Panc1 (cell line): ENCODE results near the gene MACIR. TPM values are rescaled to one million over a fixed set of nuclear protein-coding genes. Genes with fewer than 3 reads are reported as not detected.

Source experiments
- ATAC-seq: fragments of 200-7000 bp; cut with Tn5 transposase; 2 replicates; pipeline ENCODE4 v1.9.1; 2020; ENCODE audit warnings: mild to moderate bottlenecking, moderate library complexity
- BruUV-seq: library from RNA; stranded (reverse); fragments of 400-500 nt; replicated peaks from 2 replicates; lab custom pipeline; 2021; lab: Mats Ljungman, UMichigan
- CTCF ChIA-PET: fragments of 300-600 bp; sonication (Branson Sonifier 250); formaldehyde crosslinking; loops from one replicate; lab custom pipeline; 2022; ENCODE audit warnings: antibody characterized with exemption; lab: Charles Lee
- POLR2A ChIA-PET: fragments of 300-600 bp; sonication (Branson Sonifier 250); formaldehyde crosslinking; loops from one replicate; lab custom pipeline; 2022; ENCODE audit warnings: antibody characterized with exemption; lab: Charles Lee
- DNase-seq: peaks from one replicate; pipeline ENCODE4 v3.0.0-alpha.2; 2010; ENCODE audit warnings: low read depth, low spot score
- H3K27ac ChIP-seq: 2 replicates; pipeline ENCODE4 v1.5.1; 2011; ENCODE audit warnings: mild to moderate bottlenecking, low read length, inconsistent platforms
- H3K27me3 ChIP-seq: fragments of 200-500 bp; sonication (Bioruptor generic); 2 replicates; pipeline ENCODE4 v1.6.0; 2014; ENCODE audit warnings: low read length, inconsistent platforms; ENCODE audit not compliant: control insufficient read depth, insufficient read depth
- H3K36me3 ChIP-seq: fragments of 200-500 bp; sonication (Bioruptor generic); 2 replicates; pipeline ENCODE4 v1.5.1; 2014; ENCODE audit warnings: inconsistent platforms, mild to moderate bottlenecking, low read length, moderate library complexity; ENCODE audit not compliant: control insufficient read depth, insufficient read depth
- H3K4me1 ChIP-seq: 2 replicates; pipeline ENCODE4 v1.5.1; 2011; ENCODE audit warnings: inconsistent platforms, mild to moderate bottlenecking, low read length, moderate library complexity; ENCODE audit not compliant: control insufficient read depth, insufficient read depth
- H3K4me3 ChIP-seq, 2 experiments: 2 replicates each; pipeline ENCODE4 v1.5.1; 2011 to 2012; ENCODE audit warnings: low read depth in 2 of 2, low read length in 2 of 2, mild to moderate bottlenecking in 2 of 2, inconsistent platforms in 1 of 2, moderate library complexity in 1 of 2
- H3K9me3 ChIP-seq: fragments of 200-500 bp; sonication (Bioruptor generic); 2 replicates; pipeline ENCODE4 v1.5.1; 2014; ENCODE audit warnings: low read depth, mild to moderate bottlenecking, inconsistent platforms, low read length, moderate library complexity; ENCODE audit not compliant: control insufficient read depth, insufficient read depth
- CTCF ChIP-seq: fragments of 450-650 bp; IDR thresholded peaks from 2 replicates; pipeline ENCODE4 v1.5.1; 2017; ENCODE audit warnings: mild to moderate bottlenecking
- POLR2AphosphoS5 ChIP-seq: IDR thresholded peaks from 2 replicates; pipeline ENCODE4 v1.6.1; 2012; ENCODE audit warnings: mild to moderate bottlenecking, low read depth, low read length, moderate library complexity
- REST ChIP-seq, 2 experiments: IDR thresholded peaks; 2 replicates each; pipeline ENCODE4 v1.6.1; 2011 to 2012; ENCODE audit warnings: low read depth in 2 of 2, control low read depth in 1 of 2, low read length in 1 of 2, mild to moderate bottlenecking in 1 of 2, moderate library complexity in 1 of 2; ENCODE audit not compliant: insufficient read depth in 1 of 2
- SIN3A ChIP-seq: IDR thresholded peaks from 2 replicates; pipeline ENCODE4 v1.6.1; 2012; ENCODE audit warnings: low read depth, mild to moderate bottlenecking, low read length, moderate library complexity, borderline replicate concordance; ENCODE audit not compliant: insufficient read depth
- TCF7L2 ChIP-seq: IDR thresholded peaks from 2 replicates; pipeline ENCODE4 v1.6.1; 2011; ENCODE audit warnings: mild to moderate bottlenecking, low read depth, low read length, inconsistent platforms
- in situ Hi-C: cut with HindIII; loops from 2 replicates; pipeline ENCODE4 v1.10.0; 2016; ENCODE audit warnings: low sequenced_read_pairs, low pct_unique_long_range_greater_than_20kb
- intact Hi-C: fragments of 100-400 bp; cut with micrococcal nuclease; formaldehyde crosslinking; loops from one replicate; pipeline ENCODE4 v1.10.0; 2022; ENCODE audit not compliant: unreplicated experiment
- total RNA-seq: library from RNA; stranded (reverse); gene quantifications from one replicate; pipeline ENCODE4 v1.2.1, GENCODE V29; 2021; ENCODE audit not compliant: unreplicated experiment

MACIR gene
- total RNA-seq, 1 experiment from 2014 or later = 11.0 TPM

- no peak overlapping the region for H3K27ac ChIP-seq
- intact Hi-C loops = loop anchor here (5.0 kb wide), 1 partner anchor 643 kb away; no protein-coding TSS in a partner anchor
- in situ Hi-C loops = no loop called here
- 0 out of 2 replicates have a peak, but pooled peaks have one; percentile 11 for ATAC-seq
- no peaks in the 10 kb centered on the region for H3K4me1 ChIP-seq
- POLR2A ChIA-PET = no interaction called here
- DNase-seq = no peak
- no peaks in the 10 kb centered on the region for H3K36me3 ChIP-seq
- BruUV-seq = no TSS peak
- no peak overlapping the region for H3K4me3 ChIP-seq
- H3K27me3 ChIP-seq = no peaks in the 10 kb centered on the region
- TF ChIP-seq CTCF (peak; percentile 56), POLR2AphosphoS5 (no peak), REST (IDR thresholded peaks at IDR 0.05; ENCODE audit: insufficient read depth in 1 of 2, low read depth in 2 of 2, low read length in 1 of 2) (no peak), SIN3A (no peak), TCF7L2 (no peak)
- CTCF ChIA-PET = interaction anchor here (0.5 to 1.1 kb wide), 6 partner anchors 11 to 543 kb away, joined by 3 to 6 read pairs (median 3); no protein-coding TSS in a partner anchor
- no peaks in the 10 kb centered on the region for H3K9me3 ChIP-seq
Observed at GRCh38 chr5:103224894-103225246, 33.7 kb upstream of the MACIR start.

- intact Hi-C loops (no loop called here), in situ Hi-C loops (no loop called here)
- Histone ChIP-seq H3K27me3 (no peaks in the 10 kb centered on the region), H3K4me3 (no peak overlapping the region), H3K36me3 (no peaks in the 10 kb centered on the region), H3K9me3 (no peaks in the 10 kb centered on the region), H3K4me1 (no peaks in the 10 kb centered on the region), H3K27ac (no peak overlapping the region)
- ChIA-PET POLR2A (no interaction called here), CTCF (no interaction called here)
- no TSS peak for BruUV-seq
- ATAC-seq = no peak
- TF ChIP-seq REST (IDR thresholded peaks at IDR 0.05; ENCODE audit: insufficient read depth in 1 of 2, low read depth in 2 of 2, low read length in 1 of 2) (no peak), TCF7L2 (no peak), POLR2AphosphoS5 (no peak), CTCF (no peak), SIN3A (no peak)
- DNase-seq = no peak
Observed at GRCh38 chr5:103228061-103228460, 30.5 kb upstream of the MACIR start.
